HEK293 (cell line): ENCODE results near the gene PKHD1.

Experiments used
- ZNF138 ChIP-seq: fragments of 450-650 bp; formaldehyde crosslinking; IDR thresholded peaks from 2 replicates; pipeline ENCODE4 v1.5.1; 2016; ENCODE audit warnings: missing biosample characterization, missing genetic modification characterization, borderline replicate concordance
- ZNF274 ChIP-seq, 2 experiments: fragments of 200-500 bp in 1 of 2; fragments of 450-650 bp in 1 of 2; sonication (Bioruptor generic) in 1 of 2; formaldehyde crosslinking in 1 of 2; IDR thresholded peaks; 2 replicates each; pipeline versions ENCODE4 v1.5.1 to v1.6.1; 2014 to 2016; ENCODE audit warnings: borderline replicate concordance in 1 of 2, inconsistent platforms in 1 of 2, low read length in 1 of 2, missing biosample characterization in 1 of 2, missing genetic modification characterization in 1 of 2
- ZNF292 ChIP-seq: fragments of 450-650 bp; formaldehyde crosslinking; IDR thresholded peaks from 2 replicates; pipeline ENCODE4 v1.5.1; 2016; ENCODE audit warnings: low read depth, missing biosample characterization, missing genetic modification characterization, borderline replicate concordance
- ZNF548 ChIP-seq: fragments of 450-650 bp; formaldehyde crosslinking; IDR thresholded peaks from 2 replicates; pipeline ENCODE4 v1.5.1; 2016; ENCODE audit warnings: missing biosample characterization, missing genetic modification characterization
- ZNF610 ChIP-seq: fragments of 450-650 bp; formaldehyde crosslinking; IDR thresholded peaks from 2 replicates; pipeline ENCODE4 v1.5.1; 2016; ENCODE audit warnings: missing biosample characterization, missing genetic modification characterization, borderline replicate concordance
- TF ChIP-seq, protein P1 (sequence below): fragments of 450-650 bp; formaldehyde crosslinking; IDR thresholded peaks from 2 replicates; pipeline ENCODE4 v1.5.1; 2016; ENCODE audit warnings: missing biosample characterization, missing genetic modification characterization
- TF ChIP-seq, protein P2 (sequence below): fragments of 450-650 bp; formaldehyde crosslinking; IDR thresholded peaks from 2 replicates; pipeline ENCODE4 v1.5.1; 2016; ENCODE audit warnings: missing biosample characterization, missing genetic modification characterization
- TF ChIP-seq, protein P3 (sequence below): fragments of 450-650 bp; formaldehyde crosslinking; IDR thresholded peaks from 2 replicates; pipeline ENCODE4 v1.5.1; 2016; ENCODE audit warnings: missing biosample characterization, missing genetic modification characterization

DNA sequence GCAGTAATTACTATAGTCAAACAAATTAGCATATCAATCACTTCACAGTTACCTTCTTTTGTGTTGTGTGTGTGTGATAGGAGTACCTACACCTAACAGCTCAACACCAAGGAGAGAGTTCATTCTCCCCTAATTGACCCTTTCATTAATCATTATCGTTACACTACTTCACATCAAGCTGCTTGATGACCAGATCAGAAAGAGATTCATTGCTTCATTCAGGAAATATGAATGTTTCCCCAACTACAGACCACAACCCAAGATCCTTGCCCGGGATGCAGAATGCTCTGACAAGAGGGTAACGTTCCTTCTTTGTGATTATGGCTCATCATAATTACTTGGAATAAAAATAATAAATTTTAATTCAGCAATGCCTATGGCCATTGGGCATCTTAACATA is 132.7 kb downstream of the PKHD1 start:
- TF ChIP-seq ZNF292 (tag by site-specific recombination) (no peak), ZNF548 (tag by site-specific recombination) (no peak), ZNF610 (tag by site-specific recombination) (no peak), ZNF138 (no peak), ZNF274 (IDR thresholded peaks at IDR 0.05; ENCODE audit: low read length) (no peak), ZNF274 (tag by site-specific recombination; IDR thresholded peaks at IDR 0.05; ENCODE audit: borderline replicate concordance) (no peak)
- TF ChIP-seq, protein P1, sequence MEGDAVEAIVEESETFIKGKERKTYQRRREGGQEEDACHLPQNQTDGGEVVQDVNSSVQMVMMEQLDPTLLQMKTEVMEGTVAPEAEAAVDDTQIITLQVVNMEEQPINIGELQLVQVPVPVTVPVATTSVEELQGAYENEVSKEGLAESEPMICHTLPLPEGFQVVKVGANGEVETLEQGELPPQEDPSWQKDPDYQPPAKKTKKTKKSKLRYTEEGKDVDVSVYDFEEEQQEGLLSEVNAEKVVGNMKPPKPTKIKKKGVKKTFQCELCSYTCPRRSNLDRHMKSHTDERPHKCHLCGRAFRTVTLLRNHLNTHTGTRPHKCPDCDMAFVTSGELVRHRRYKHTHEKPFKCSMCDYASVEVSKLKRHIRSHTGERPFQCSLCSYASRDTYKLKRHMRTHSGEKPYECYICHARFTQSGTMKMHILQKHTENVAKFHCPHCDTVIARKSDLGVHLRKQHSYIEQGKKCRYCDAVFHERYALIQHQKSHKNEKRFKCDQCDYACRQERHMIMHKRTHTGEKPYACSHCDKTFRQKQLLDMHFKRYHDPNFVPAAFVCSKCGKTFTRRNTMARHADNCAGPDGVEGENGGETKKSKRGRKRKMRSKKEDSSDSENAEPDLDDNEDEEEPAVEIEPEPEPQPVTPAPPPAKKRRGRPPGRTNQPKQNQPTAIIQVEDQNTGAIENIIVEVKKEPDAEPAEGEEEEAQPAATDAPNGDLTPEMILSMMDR (tag by site-specific recombination), result no peak
- TF ChIP-seq, protein P2, sequence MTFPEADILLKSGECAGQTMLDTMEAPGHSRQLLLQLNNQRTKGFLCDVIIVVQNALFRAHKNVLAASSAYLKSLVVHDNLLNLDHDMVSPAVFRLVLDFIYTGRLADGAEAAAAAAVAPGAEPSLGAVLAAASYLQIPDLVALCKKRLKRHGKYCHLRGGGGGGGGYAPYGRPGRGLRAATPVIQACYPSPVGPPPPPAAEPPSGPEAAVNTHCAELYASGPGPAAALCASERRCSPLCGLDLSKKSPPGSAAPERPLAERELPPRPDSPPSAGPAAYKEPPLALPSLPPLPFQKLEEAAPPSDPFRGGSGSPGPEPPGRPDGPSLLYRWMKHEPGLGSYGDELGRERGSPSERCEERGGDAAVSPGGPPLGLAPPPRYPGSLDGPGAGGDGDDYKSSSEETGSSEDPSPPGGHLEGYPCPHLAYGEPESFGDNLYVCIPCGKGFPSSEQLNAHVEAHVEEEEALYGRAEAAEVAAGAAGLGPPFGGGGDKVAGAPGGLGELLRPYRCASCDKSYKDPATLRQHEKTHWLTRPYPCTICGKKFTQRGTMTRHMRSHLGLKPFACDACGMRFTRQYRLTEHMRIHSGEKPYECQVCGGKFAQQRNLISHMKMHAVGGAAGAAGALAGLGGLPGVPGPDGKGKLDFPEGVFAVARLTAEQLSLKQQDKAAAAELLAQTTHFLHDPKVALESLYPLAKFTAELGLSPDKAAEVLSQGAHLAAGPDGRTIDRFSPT (tag by site-specific recombination), result no peak
- TF ChIP-seq, protein P3, sequence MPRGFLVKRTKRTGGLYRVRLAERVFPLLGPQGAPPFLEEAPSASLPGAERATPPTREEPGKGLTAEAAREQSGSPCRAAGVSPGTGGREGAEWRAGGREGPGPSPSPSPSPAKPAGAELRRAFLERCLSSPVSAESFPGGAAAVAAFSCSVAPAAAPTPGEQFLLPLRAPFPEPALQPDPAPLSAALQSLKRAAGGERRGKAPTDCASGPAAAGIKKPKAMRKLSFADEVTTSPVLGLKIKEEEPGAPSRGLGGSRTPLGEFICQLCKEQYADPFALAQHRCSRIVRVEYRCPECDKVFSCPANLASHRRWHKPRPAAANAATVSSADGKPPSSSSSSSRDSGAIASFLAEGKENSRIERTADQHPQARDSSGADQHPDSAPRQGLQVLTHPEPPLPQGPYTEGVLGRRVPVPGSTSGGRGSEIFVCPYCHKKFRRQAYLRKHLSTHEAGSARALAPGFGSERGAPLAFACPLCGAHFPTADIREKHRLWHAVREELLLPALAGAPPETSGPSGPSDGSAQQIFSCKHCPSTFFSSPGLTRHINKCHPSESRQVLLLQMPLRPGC, result no peak
